Lower leg skin (tissue), 3 donors: ENCODE measurements around the gene PCNP.

Experiments
- POLR2A ChIP-seq, 2 donors: fragments of 450-650 bp; IDR thresholded peaks; one replicate each; pipeline ENCODE4 v1.6.1; 2016 to 2017; ENCODE audit warnings: antibody characterized with exemption in 2 of 2, mild to moderate bottlenecking in 1 of 2, moderate library complexity in 1 of 2
- TF ChIP-seq, protein P1 (sequence below), 3 donors: fragments of 450-650 bp; IDR thresholded peaks; one replicate each; pipeline ENCODE4 v1.5.1; 2016; ENCODE audit warnings: antibody characterized with exemption in 3 of 3, mild to moderate bottlenecking in 3 of 3, moderate library complexity in 2 of 3

DNA sequence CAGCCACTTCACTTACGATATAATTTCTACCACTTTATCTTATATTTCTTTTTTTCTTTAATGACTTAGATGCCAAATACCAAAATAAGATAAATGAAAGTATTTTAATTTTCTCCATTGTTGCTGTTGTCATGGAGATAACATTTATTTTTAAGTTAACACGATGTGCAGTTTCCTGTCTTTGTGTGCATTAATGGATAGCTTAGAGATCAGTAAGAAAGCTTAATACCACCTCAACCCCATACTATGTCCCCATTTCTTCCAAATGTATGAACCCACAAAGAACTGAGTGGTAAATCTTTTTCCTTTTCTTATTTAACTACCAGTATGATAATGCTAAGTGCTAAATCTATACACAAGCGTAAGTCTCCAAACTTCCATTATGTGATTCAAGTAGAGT lies 17.1 kb downstream of the PCNP start:
- TF ChIP-seq, protein P1, sequence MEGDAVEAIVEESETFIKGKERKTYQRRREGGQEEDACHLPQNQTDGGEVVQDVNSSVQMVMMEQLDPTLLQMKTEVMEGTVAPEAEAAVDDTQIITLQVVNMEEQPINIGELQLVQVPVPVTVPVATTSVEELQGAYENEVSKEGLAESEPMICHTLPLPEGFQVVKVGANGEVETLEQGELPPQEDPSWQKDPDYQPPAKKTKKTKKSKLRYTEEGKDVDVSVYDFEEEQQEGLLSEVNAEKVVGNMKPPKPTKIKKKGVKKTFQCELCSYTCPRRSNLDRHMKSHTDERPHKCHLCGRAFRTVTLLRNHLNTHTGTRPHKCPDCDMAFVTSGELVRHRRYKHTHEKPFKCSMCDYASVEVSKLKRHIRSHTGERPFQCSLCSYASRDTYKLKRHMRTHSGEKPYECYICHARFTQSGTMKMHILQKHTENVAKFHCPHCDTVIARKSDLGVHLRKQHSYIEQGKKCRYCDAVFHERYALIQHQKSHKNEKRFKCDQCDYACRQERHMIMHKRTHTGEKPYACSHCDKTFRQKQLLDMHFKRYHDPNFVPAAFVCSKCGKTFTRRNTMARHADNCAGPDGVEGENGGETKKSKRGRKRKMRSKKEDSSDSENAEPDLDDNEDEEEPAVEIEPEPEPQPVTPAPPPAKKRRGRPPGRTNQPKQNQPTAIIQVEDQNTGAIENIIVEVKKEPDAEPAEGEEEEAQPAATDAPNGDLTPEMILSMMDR (IDR thresholded peaks at IDR 0.05) = no peak
- no peak for TF ChIP-seq POLR2A (IDR thresholded peaks at IDR 0.05)
